HCT116 (cell line): ENCODE measurements around the gene CNKSR1.

Experiments used
- POLR2AphosphoS5 ChIP-seq: IDR thresholded peaks from 2 replicates; pipeline ENCODE4 v1.6.1; 2011; ENCODE audit warnings: mild to moderate bottlenecking, low read depth, low read length, moderate library complexity
- TF ChIP-seq, protein P1 (sequence below), 3 experiments: fragments of 200-600 bp in 1 of 3; sonication (generic) in 1 of 3; IDR thresholded peaks in 2 of 3; conservative IDR thresholded peaks in 1 of 3; 2 replicates each; pipeline ENCODE4 v1.5.1; 2012 to 2017; ENCODE audit warnings: low read depth in 2 of 3, low read length in 2 of 3, antibody characterized with exemption in 1 of 3, borderline replicate concordance in 1 of 3, control low read depth in 1 of 3, mild to moderate bottlenecking in 1 of 3, mixed read lengths in 1 of 3, mixed run types in 1 of 3, moderate library complexity in 1 of 3; ENCODE audit not compliant: insufficient read depth in 1 of 3

DNA sequence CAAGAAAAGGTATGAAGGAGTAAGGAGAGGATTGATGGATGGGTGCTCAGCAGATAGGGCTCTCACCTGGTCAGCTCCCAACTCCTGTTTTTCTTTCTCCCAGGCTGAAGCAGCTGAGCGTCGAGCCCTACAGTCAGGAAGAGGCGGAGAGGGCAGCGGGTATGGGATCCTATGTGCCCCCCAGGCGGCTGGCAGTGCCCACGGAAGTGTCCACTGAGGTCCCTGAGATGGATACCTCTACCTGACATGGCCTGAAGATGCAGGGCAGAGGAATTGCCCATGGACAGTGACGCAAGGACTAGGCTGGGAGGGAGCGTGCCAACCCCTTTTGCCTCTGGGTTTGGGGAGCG lies 6.8 kb upstream of the CNKSR1 start:
- no peak for TF ChIP-seq POLR2AphosphoS5
- TF ChIP-seq, protein P1, sequence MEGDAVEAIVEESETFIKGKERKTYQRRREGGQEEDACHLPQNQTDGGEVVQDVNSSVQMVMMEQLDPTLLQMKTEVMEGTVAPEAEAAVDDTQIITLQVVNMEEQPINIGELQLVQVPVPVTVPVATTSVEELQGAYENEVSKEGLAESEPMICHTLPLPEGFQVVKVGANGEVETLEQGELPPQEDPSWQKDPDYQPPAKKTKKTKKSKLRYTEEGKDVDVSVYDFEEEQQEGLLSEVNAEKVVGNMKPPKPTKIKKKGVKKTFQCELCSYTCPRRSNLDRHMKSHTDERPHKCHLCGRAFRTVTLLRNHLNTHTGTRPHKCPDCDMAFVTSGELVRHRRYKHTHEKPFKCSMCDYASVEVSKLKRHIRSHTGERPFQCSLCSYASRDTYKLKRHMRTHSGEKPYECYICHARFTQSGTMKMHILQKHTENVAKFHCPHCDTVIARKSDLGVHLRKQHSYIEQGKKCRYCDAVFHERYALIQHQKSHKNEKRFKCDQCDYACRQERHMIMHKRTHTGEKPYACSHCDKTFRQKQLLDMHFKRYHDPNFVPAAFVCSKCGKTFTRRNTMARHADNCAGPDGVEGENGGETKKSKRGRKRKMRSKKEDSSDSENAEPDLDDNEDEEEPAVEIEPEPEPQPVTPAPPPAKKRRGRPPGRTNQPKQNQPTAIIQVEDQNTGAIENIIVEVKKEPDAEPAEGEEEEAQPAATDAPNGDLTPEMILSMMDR (IDR thresholded peaks at IDR 0.05 in 2 of 3, conservative IDR thresholded peaks at IDR 0.05 in 1 of 3; ENCODE audit: borderline replicate concordance in 1 of 3, insufficient read depth in 1 of 3, low read depth in 2 of 3, low read length in 2 of 3), result no peak
